ENCODE results near the gene HUNK. TPM values are rescaled to one million over a fixed set of nuclear protein-coding genes. Genes with fewer than 3 reads are reported as not detected.
A peak's percentile ranks its signal among the peaks of the same experiment; 100 is the strongest.

HUNK gene
- total RNA-seq, 2 donors from 2014 or later: 5.8 to 8.4 TPM

DNA sequence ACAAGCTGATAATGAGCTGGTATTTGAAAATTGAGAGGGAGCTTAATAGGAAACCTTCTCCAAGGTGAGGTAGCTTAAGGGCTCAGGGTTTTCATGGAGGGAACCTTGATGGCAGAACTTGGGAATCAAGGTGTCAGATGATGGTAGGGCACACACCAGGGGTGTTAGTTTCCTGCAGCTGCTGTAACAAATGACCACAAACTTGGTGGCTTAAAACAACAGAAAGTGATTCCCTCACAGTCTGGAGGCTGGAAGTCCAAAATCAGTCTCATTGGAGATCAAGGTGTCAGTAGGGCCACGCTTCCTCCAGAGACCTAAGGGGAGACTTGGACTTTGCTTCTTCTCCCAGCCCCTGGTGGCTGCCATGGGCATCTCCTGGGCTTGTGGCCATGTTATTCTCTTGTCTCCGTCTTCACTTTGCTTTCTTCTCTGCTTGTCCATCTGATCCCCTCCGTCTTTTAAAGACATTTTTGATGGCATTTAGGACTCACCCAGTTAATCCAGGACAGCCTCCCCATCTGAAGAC lies 45.5 kb downstream of the HUNK start:
- peaks cover 21% of the 10 kb centered on the region for H3K9me3 Mint-ChIP-seq
- H3K9me3 ChIP-seq (ENCODE audit: control insufficient read depth, low read length): peaks cover 33% of the 10 kb centered on the region
- no peak overlapping the region for H3K9ac ChIP-seq (ENCODE audit: extremely low read depth, low read length, poor library complexity, severe bottlenecking)
- no peaks in the 10 kb centered on the region for H3K36me3 ChIP-seq (ENCODE audit: control insufficient read depth, insufficient read depth, low read length)
- no peak overlapping the region for H3K4me3 ChIP-seq (ENCODE audit: low read length)
- H3K4me1 ChIP-seq (ENCODE audit: control insufficient read depth, insufficient read depth, low read length): peaks cover 10% of the 10 kb centered on the region
- H3K4me1 Mint-ChIP-seq: peaks cover 19% of the 10 kb centered on the region
- no peak for DNase-seq
- no peaks in the 10 kb centered on the region for H3K27me3 ChIP-seq (ENCODE audit: control insufficient read depth, insufficient read depth, low read length, poor library complexity, severe bottlenecking)
- no peak overlapping the region for H3K27ac ChIP-seq (ENCODE audit: low read depth, low read length)
- peaks cover 6% of the 10 kb centered on the region for H3K36me3 Mint-ChIP-seq (ENCODE audit: low read depth)
- WGBS, 2 experiments (ENCODE audit: insufficient coverage in 1 of 2, insufficient read length in 1 of 2): 93 to 100% methylated on average over 3 of the region's 3 CpGs
- peaks cover 5% of the 10 kb centered on the region for H3K27me3 Mint-ChIP-seq (ENCODE audit: insufficient read depth)
- TF ChIP-seq, protein P1, sequence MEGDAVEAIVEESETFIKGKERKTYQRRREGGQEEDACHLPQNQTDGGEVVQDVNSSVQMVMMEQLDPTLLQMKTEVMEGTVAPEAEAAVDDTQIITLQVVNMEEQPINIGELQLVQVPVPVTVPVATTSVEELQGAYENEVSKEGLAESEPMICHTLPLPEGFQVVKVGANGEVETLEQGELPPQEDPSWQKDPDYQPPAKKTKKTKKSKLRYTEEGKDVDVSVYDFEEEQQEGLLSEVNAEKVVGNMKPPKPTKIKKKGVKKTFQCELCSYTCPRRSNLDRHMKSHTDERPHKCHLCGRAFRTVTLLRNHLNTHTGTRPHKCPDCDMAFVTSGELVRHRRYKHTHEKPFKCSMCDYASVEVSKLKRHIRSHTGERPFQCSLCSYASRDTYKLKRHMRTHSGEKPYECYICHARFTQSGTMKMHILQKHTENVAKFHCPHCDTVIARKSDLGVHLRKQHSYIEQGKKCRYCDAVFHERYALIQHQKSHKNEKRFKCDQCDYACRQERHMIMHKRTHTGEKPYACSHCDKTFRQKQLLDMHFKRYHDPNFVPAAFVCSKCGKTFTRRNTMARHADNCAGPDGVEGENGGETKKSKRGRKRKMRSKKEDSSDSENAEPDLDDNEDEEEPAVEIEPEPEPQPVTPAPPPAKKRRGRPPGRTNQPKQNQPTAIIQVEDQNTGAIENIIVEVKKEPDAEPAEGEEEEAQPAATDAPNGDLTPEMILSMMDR (conservative IDR thresholded peaks at IDR 0.05): peak; percentile 58
- no peak overlapping the region for H3K27ac Mint-ChIP-seq
- no peak overlapping the region for H3K4me3 Mint-ChIP-seq

- Mint-ChIP-seq H3K4me1 (peaks cover 3% of the 10 kb centered on the region), H3K27ac (no peak overlapping the region), H3K36me3 (ENCODE audit: low read depth) (peaks cover 9% of the 10 kb centered on the region), H3K9me3 (peaks cover 21% of the 10 kb centered on the region), H3K4me3 (no peak overlapping the region), H3K27me3 (ENCODE audit: insufficient read depth) (peaks cover 2% of the 10 kb centered on the region)
- no peak overlapping the region for H3K27ac ChIP-seq (ENCODE audit: low read depth, low read length)
- TF ChIP-seq, protein P1 (conservative IDR thresholded peaks at IDR 0.05): no peak
- no peak overlapping the region for H3K9ac ChIP-seq (ENCODE audit: extremely low read depth, low read length, poor library complexity, severe bottlenecking)
- 78% methylated on average over 1 of the region's 1 CpG; no CpG with 5 or more reads in 1 of the 2 experiments for WGBS, 2 experiments (ENCODE audit: insufficient coverage in 1 of 2, insufficient read length in 1 of 2)
- H3K27me3 ChIP-seq (ENCODE audit: control insufficient read depth, insufficient read depth, low read length, poor library complexity, severe bottlenecking): no peaks in the 10 kb centered on the region
- no peaks in the 10 kb centered on the region for H3K36me3 ChIP-seq (ENCODE audit: control insufficient read depth, insufficient read depth, low read length)
- H3K4me1 ChIP-seq (ENCODE audit: control insufficient read depth, insufficient read depth, low read length): peaks cover 2% of the 10 kb centered on the region
- peaks cover 33% of the 10 kb centered on the region for H3K9me3 ChIP-seq (ENCODE audit: control insufficient read depth, low read length)
- no peak for DNase-seq
- H3K4me3 ChIP-seq (ENCODE audit: low read length): no peak overlapping the region
These were observed 47.5 kb downstream of the HUNK start for GRCh38 chr21:31920275-31920674.

- no peak overlapping the region for H3K9ac ChIP-seq (ENCODE audit: extremely low read depth, low read length, poor library complexity, severe bottlenecking)
- H3K36me3 Mint-ChIP-seq (ENCODE audit: low read depth): peaks cover 12% of the 10 kb centered on the region
- H3K36me3 ChIP-seq (ENCODE audit: control insufficient read depth, insufficient read depth, low read length): no peaks in the 10 kb centered on the region
- DNase-seq: no peak
- no peaks in the 10 kb centered on the region for H3K4me1 Mint-ChIP-seq
- no peak overlapping the region for H3K27ac Mint-ChIP-seq
- peaks cover 33% of the 10 kb centered on the region for H3K9me3 ChIP-seq (ENCODE audit: control insufficient read depth, low read length)
- H3K4me1 ChIP-seq (ENCODE audit: control insufficient read depth, insufficient read depth, low read length): no peaks in the 10 kb centered on the region
- H3K27me3 Mint-ChIP-seq (ENCODE audit: insufficient read depth): peaks cover 2% of the 10 kb centered on the region
- no peak overlapping the region for H3K4me3 Mint-ChIP-seq
- H3K27me3 ChIP-seq (ENCODE audit: control insufficient read depth, insufficient read depth, low read length, poor library complexity, severe bottlenecking): no peaks in the 10 kb centered on the region
- WGBS, 2 experiments (ENCODE audit: insufficient coverage in 1 of 2, insufficient read length in 1 of 2): 75 to 93% methylated on average over 2 to 5 of the region's 6 CpGs
- peaks cover 24% of the 10 kb centered on the region for H3K9me3 Mint-ChIP-seq
- no peak overlapping the region for H3K27ac ChIP-seq (ENCODE audit: low read depth, low read length)
- H3K4me3 ChIP-seq (ENCODE audit: low read length): no peak overlapping the region
- TF ChIP-seq, protein P1 (conservative IDR thresholded peaks at IDR 0.05): no peak
These were observed 48.3 kb downstream of the HUNK start for GRCh38 chr21:31921079-31921478.
